Astrocyte of the hippocampus (primary cell): Measurements from ENCODE around the gene PLAC1.

Source experiments
- DNase-seq: peaks from one replicate; pipeline ENCODE4 v3.0.0; 2011; ENCODE audit warnings: low read depth, low spot score

The PLAC1 gene

GRCh38 chrX:134588806-134589205, 69.5 kb downstream of the PLAC1 start:
- no peak for DNase-seq

DNA sequence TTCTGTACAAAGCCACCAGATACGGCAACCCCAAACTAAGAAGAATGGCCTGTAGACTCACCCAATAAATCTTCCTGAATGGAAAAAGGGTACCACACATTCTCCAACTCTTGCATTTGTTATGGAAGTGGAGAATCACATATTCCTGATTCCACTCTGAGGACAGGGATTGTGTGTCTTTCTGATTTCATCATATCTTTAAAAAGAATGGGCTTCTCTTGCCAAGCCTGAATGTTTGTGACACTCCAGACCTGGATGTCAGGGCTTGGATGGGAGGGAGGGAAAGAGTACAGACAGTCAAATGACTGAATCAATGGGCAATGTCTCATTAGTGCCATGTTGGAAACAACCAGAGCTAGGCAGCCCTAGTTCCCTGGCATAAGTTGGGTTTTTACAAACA, 77.4 kb downstream of the PLAC1 start:
- no peak for DNase-seq

GRCh38 chrX:134573683-134574035, 84.6 kb downstream of the PLAC1 start:
- no peak for DNase-seq

DNA sequence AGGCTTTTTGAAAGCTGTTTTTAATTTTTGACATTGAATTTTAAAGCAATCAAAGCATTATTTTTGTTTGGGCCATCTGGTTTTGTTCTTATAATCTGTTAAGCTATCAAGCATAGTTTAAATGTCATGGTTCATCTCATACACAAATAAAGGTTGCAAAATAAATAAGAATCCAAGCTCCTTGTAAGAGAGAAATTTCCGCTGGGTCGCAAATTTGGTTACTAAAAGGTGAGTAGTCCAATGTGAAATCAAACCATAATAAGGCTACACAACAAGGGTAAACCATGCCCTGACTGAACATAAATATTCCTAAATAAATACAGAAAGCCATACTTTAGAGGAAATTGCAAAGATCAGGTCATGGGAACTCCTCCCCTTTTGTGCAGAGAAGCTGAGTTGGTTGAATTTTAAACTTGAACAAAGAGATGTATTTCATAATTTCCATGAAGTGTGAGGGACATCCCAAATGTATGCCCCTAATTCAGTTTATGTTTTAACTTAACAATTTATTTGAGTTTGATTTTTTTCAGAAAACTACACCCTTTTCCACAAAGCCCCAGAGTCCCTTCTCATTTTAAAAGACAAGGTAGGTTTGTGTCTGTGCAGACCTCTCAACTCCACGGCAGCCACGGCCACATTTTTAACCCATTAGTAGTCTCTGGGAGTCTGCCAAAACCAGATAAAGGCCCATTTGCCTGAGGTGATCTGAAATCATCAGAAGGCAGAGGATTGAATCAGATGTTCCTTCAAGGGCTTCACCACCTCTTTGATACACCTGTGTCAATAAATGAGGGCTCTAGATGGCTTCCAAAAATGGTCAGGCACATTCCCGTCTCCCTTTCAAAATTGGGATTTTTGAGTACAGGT, 85.2 kb downstream of the PLAC1 start:
- DNase-seq = peak; percentile 29

GRCh38 chrX:134571796-134572195, 86.5 kb downstream of the PLAC1 start:
- DNase-seq = no peak

DNA sequence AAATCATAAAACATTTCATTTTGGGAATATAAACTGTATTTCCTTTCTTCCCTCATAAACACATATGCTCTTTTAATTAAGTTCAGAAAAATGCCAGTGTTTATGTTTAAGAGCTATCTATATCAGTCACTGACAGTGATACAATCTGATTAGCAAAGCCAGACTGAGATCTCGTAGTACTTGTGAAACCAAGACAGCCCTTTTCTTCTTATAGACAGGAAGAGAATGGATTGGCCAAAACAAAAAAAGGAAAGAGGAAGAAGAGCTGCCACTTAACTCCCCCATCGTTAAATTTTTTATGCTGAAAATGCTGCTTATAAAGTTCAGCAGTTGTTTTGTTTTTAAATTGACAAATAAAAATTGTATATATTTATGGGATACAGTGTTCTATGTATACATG, 87.4 kb downstream of the PLAC1 start:
- no peak for DNase-seq

DNA sequence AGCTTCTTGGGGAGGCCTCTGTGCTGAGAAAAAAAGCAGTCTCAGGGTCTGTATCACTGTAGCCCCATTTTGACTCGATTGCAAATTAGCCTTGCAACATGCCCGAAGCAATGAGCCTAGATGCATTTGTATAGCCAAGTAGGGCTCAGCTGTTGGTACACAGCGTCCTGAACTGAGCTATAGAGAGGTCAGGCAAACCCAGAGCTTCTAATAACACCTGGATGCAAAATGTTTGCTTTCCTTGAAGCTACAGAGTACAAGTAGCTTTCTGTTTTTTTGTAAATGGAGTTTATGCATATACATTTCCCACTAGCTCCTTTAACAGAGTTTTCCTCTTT, 87.8 kb downstream of the PLAC1 start:
- no peak for DNase-seq

GRCh38 chrX:134569306-134569705, 89.0 kb downstream of the PLAC1 start:
- DNase-seq = no peak

- DNase-seq = no peak
These were observed 89.8 kb downstream of the PLAC1 start for GRCh38 chrX:134568285-134569016.

DNA sequence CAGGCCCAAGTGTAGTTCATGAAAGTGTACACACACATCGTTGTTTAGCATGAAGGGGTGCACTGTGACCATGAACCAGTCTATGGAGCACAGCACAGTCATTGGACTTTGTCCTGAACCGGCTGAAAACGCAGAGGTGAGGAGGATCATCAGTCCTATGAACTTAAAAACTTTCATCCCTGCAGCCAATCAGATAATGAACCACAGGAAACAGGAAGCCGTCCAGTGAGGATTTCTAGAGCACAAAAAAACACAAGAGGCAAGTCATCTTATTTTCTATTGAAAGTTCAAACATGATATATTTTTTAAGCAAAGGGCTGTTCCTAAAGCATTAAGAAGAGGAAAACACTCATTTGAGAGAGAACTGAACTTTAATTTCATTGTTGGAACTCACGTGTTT, 91.8 kb downstream of the PLAC1 start:
- DNase-seq = no peak

DNA sequence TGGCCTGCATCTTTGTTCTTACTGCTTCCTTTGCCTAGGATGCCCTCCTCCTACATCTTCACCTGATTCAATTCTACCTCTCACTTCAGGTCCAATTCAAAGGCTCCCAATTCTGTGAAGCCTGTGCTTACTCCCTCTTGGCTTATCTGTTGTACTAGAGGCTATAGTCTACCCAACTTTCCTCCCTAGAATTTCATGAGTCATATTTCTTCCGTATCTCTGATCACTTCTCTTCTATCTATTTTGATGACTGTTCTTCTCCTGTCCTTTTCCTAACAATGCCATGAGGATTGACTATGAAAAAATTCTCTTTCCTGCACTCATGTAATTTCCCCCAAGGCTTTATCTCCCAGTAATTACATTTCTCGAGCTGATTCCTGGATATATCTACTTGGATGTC, 96.3 kb downstream of the PLAC1 start:
- no peak for DNase-seq

DNA sequence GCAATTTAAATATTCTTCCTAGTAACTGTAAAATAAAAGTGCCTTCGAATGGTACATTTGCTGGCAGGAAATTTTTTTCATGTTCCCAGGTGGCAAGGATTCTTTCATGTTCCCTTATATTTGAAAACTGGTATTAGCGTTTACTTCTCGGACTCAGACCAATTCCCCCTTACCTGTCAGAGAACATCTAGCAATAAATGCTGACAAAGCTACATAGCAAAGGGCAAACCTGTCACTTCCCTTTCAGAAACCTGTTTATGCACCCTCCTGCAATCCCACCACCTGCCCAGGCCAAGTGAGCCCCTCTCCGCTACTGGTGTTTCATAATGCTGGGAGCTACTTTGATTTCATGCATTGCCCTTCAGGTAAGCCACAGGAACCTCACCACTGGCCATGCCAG, 100.1 kb downstream of the PLAC1 start:
- DNase-seq = no peak

DNA sequence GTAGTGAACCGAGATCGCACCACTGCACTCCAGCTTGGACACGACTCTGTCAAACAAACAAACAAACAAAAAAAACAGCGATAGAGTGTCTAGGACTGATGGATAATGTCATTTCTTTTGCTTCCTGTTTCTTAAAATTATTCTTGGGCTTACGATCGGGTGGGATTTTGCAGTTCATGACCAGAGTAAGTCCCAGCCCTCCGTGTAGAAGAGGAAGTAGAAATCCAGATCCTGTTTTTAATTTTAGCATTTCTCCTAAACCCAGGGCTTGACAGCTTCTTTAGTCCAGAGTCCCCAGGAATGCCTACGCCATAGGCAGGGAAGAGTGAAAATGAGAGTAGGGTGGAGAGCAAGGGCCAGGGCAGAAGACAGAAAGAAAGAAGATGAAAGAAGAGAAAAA, 104.0 kb downstream of the PLAC1 start:
- DNase-seq = no peak

DNA sequence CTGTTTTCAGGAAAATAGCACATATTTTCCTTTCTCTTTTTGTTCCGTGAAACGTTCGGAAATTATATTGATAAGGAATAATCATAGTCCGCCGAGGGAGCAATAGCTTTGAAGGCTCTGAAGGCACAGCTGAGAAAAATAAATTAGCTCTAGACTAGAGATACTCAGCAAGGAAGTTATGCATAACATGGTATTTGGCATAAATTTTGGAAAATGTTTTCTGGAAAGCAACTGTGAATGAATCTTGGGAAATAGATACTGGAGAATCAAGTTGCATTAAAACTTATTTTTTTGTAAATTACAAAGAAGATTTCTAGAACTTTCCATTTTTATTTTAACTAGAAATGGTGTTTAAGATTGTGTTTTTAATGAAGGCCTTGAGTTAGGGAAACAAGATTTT, 105.9 kb downstream of the PLAC1 start:
- DNase-seq = no peak

DNA sequence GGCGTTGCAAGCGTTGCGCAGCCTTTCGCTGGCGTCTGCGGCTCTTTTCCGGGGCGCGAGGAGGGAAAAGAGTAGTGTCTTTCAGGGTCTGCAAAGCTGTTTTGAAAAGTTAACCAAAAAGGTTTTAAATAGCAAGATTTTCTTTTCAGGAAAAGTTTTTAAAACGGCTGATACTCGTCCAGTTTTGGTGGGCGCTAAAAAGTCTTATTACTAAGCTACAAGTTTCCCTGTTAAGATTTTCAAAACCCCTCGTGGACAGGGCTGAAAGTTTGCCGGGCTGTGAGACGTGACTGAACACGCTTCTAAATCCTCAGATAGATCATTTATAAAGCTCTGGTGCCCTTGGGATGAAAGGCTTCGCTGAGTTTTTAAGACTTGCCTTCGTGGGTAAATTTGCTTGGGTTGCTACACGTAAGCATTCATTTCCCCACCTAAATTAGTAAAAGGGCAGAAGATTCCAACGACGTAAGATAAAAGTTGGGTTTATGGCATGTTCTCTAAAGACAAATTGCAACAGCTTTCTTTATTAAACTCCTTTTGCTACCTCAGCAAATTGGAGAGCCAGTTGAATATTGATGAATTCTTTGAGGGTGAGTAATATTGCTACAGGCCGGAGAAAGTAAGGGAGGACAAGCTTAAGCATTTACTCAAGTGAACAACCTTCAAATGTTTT, 106.8 kb downstream of the PLAC1 start:
- peak; percentile 52 for DNase-seq

GRCh38 chrX:134548257-134549201, 109.7 kb downstream of the PLAC1 start:
- no peak for DNase-seq

DNA sequence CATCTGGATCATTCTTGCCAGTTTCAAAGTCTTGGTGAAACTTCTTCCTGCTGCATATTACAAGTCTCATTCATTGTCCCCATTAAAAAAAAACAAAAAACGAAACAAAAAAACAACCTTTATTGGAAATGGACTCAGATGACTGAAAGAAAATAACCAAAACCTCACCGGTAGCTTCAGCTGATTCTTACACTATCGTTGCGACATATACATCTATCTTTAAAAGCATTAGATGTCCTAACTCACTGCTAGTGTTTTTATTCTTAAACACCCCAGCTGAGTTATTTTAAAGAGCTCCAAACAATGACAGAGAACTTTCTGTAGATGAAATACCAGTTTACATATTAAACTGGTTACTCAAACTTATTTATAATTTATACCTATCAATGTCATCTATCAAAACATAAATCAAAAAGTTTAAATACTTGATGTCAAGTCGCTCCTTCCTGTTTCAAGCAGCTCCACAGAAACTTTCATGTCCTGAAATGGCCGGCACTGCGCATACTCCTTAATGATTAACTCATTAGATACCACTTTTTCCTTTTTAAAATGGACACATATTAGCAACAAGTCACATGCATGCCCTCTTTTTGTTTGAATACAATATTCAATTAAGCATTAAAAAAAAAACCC, 111.1 kb downstream of the PLAC1 start:
- DNase-seq = no peak

- DNase-seq = no peak
These were observed 112.1 kb downstream of the PLAC1 start for GRCh38 chrX:134546187-134546586.

DNA sequence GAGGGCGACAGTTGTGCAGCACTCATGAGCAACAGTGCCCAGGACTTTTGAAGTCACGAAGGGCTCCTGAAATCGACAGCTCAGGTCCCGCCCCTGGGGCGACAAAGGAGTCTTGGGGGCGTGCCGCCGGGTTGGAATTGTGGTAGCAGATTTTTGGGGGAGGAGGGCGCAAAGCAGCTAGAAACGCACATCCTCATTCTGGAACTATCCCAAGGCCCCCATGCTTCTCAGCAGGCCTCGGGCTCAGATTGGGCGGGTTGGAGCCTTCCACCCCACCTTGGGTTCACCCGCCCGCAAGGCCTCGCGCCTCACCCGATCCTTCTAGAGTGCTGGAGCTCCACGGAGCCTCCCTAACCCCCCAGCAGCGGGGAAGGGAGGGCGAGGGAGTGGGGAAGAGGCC, 112.8 kb downstream of the PLAC1 start:
- no peak for DNase-seq

DNA sequence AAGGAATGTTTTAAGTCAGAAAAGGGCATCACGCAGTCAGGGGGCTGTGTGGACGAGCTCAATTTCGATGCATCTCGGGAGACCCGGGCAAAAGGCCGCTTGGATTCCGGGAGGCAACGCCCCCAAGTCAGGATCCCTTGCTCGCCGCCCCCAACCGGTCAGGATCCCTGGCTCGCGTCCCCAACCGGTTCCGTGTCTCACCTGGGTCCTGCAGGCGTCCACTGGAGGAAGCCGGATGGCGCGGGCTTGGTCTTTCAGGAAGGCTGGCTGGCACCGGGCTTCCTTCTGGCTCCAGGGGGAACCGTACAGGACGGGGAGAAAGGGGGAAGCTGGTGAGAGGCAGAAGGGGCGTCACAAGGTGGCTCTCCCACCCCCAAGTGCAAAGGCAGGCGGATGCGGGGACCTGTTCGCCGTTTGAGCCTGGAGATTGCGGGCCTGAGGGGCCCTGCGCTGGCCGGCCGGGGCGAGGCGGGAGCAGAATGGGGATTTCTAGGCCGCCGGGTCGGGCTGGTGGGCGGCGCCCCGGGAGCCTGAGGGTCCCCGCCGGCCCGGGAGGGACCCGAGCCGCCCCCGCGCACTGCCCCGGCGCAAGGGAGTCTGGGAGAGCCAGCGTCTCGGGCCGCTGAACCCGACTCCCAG, 113.6 kb downstream of the PLAC1 start:
- no peak for DNase-seq

DNA sequence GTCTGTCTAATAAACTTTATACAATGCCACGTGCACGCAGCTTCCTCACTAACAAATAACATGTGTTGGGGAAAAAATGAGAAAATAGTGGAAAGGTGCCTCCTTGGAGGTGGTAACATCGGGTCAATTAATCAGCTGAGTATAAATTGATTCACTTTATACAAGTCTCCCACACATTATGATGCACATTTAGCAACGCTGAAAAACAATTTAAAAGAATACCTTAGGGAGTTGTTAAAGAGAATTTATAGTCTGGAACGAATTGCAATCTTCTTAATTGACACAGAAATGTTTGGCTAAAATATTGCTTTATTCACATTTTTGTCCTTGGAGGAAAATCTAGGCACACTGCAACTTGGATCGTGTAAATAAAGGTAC, 114.1 kb downstream of the PLAC1 start:
- no peak for DNase-seq
